ENCODE data around the gene CLEC2A. TPM values are rescaled to one million over a fixed set of nuclear protein-coding genes. Genes with fewer than 3 reads are reported as not detected.

The CLEC2A gene
- not detected in 2 replicates for total RNA-seq

DNA sequence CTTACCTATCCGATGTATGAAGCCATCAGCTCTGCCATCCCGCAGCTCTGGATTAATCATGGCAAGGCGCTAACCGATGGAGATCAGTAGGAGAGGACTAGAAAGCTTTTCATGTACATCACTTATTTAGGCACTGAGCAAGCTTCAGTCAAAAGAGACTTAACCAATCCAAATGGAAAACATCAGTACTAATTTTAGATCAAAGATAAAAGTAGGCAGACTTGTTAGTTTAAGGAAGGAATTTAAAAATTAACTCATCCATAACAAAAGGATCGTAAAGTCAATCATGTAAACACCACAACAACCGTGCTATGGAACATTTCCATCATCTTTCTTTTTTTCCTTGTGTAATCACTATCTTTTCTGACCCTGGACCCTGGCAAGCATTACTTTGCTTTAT is at the start of gene CLEC2A:
Gene CLEC2A, minus strand, starts transcription at position 101 of the 400 bp plus-strand sequence. Its CDS starts 41 bp downstream, at position 60.

GRCh38 chr12:9971181-9971580 is 39.0 kb upstream of the CLEC2A start, which contains the start of gene CLEC12A:
CLEC12A (plus strand) TSS chr12:9971409; CDS start chr12:9971597, 188 bp downstream.

DNA sequence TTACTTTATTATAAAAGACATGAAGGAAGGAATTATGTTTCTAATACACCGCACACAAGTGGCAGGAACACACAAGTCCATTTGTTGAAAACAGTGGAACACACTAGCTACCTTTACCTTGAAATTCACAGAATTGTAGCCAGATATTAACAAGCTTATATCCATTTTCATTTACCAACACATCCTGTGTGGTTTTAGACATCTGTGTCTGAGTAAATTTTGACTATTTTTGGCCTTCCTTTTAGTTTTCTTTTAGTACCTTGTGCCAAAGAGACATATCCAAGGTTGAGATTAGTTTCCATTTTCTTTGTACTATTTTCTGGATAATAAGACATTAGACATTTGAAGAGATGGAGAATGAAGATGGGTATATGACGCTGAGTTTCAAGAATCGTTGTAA is 50.9 kb downstream of the CLEC2A start, which contains the start of gene KLRF2:
Gene KLRF2, plus strand, starts transcription at position 244 of the 400 bp plus-strand sequence. Its CDS starts 107 bp downstream, at position 351.

DNA sequence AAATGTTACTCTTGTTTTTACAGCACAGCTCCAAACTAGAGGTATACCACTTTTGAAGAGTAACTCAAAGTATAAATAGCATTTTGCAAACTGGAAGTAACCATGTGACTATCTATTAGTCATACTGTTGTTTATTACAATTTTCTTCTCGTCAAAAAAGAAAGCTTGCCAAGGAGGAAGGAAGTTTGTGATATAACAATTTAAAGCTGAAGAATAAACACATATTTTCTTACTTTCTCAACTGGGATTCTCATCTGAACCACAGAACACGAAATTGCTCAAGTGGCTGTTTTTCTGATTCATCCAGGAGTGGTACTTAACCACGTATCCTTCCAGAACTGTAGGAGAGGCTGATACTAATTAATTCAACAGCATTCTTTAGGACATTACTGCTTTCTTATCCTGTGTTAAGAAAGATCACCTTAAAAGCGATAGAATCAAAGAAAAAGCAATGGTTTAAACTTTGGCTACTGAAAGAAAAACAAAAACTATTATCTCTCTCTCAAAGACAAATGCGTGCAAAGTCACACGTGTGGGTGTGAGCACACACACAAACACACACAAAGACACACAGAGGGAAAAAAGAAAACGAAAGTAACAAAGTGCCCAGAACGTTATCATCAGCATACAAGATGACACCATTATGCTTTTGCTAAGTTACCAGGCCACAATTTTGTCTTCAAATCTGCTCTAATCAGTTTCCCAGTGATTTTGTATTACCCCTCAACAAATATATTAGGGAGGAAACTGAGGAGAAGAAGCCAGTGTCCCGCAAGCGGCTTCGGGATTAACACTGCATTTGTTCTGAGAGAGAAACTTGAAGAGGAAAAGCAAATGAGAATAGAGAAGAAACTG is 62.6 kb downstream of the CLEC2A start, which contains the start of gene CLEC2B:
Gene CLEC2B, minus strand, starts transcription at position 48 of the 855 bp plus-strand sequence.

Other genes with a start within 250 kb of the CLEC2A start
- gene CLECL1, start 199.3 kb downstream of the CLEC2A start, total RNA-seq, result not detected in 2 replicates
- gene CD69, start 171.5 kb downstream of the CLEC2A start, total RNA-seq, result 0.29 and 0.53 TPM in 2 replicates
- 0.27 TPM in 1 of 2 replicates, not detected in the other for gene KLRF1, start 104.9 kb downstream of the CLEC2A start, total RNA-seq
- gene CLEC2B, start 63.0 kb downstream of the CLEC2A start, total RNA-seq, result 24.6 and 79.1 TPM in 2 replicates
- not detected in 2 replicates for gene KLRF2, start 50.9 kb downstream of the CLEC2A start, total RNA-seq
- gene CLEC12A, start 39.0 kb upstream of the CLEC2A start, total RNA-seq, result not detected in 2 replicates
- not detected in 2 replicates for gene CLEC1B, start 66.8 kb upstream of the CLEC2A start, total RNA-seq
- gene CLEC12B, start 78.3 kb upstream of the CLEC2A start, total RNA-seq, result 0.29 and 0.66 TPM in 2 replicates
- gene CLEC9A, start 98.3 kb upstream of the CLEC2A start, total RNA-seq, result not detected in 2 replicates
- gene CLEC1A, start 166.6 kb upstream of the CLEC2A start, total RNA-seq, result 10.6 and 47.8 TPM in 2 replicates
- gene CLEC7A, start 197.8 kb upstream of the CLEC2A start, total RNA-seq, result not detected in 2 replicates
- not detected in 2 replicates for gene OLR1, start 239.8 kb upstream of the CLEC2A start, total RNA-seq
- gene TMEM52B, start 246.7 kb upstream of the CLEC2A start, total RNA-seq, result not detected in 2 replicates

Data from thoracic aorta endothelial cell (primary cell).